NCI-H2171 (cell line): ENCODE results near the gene RIPK4.
"Not testable (repeated sequence)": the region's sequence is repeated elsewhere in the genome, so short reads cannot be mapped to it uniquely, and the experiment has no call there.

ENCODE experiments used
- DNase-seq: peaks from one replicate; lab custom pipeline; 2025; lab: John Stamatoyannopoulos, UW

The RIPK4 gene

GRCh38 chr21:41737651-41738324, 29.1 kb downstream of the RIPK4 start:
- DNase-seq = no peak

- DNase-seq = no peak
Measured at GRCh38 chr21:41736423-41736822, 30.4 kb downstream of the RIPK4 start.

GRCh38 chr21:41733951-41734689, 32.7 kb downstream of the RIPK4 start:
- no peak for DNase-seq

- no peak for DNase-seq
Measured at GRCh38 chr21:41731081-41731480, 35.8 kb downstream of the RIPK4 start.

GRCh38 chr21:41730367-41730765, 36.5 kb downstream of the RIPK4 start:
- no peak for DNase-seq

- no peak for DNase-seq
Measured at GRCh38 chr21:41729701-41730366, 37.0 kb downstream of the RIPK4 start.

GRCh38 chr21:41727784-41728763, 38.8 kb downstream of the RIPK4 start:
- no peak for DNase-seq

GRCh38 chr21:41726970-41727783, 39.7 kb downstream of the RIPK4 start:
- DNase-seq = no peak

GRCh38 chr21:41726630-41726969, 40.3 kb downstream of the RIPK4 start:
- DNase-seq = no peak

- no peak for DNase-seq
Measured at GRCh38 chr21:41726058-41726558, 40.7 kb downstream of the RIPK4 start.

- DNase-seq = no peak
Measured at GRCh38 chr21:41725421-41726031, 41.3 kb downstream of the RIPK4 start.

- DNase-seq = not testable (repeated sequence)
Measured at GRCh38 chr21:41723835-41724234, 43.0 kb downstream of the RIPK4 start.

- no peak for DNase-seq
Measured at GRCh38 chr21:41722052-41723018, 44.5 kb downstream of the RIPK4 start.

- DNase-seq = no peak
Measured at GRCh38 chr21:41720250-41720649, 46.6 kb downstream of the RIPK4 start.

GRCh38 chr21:41719691-41720090, 47.2 kb downstream of the RIPK4 start:
- no peak for DNase-seq

- DNase-seq = no peak
Measured at GRCh38 chr21:41717573-41718330, 49.1 kb downstream of the RIPK4 start.

- no peak for DNase-seq
Measured at GRCh38 chr21:41716751-41717150, 50.1 kb downstream of the RIPK4 start.

- DNase-seq = no peak
Measured at GRCh38 chr21:41715649-41716281, 51.1 kb downstream of the RIPK4 start.
